Measurements from ENCODE around the gene ASPN.

GRCh38 chr9:92504881-92505280 is 22.6 kb upstream of the ASPN start:
- TF ChIP-seq POLR2A (IDR thresholded peaks at IDR 0.05) = no peak
- TF ChIP-seq, protein P1, sequence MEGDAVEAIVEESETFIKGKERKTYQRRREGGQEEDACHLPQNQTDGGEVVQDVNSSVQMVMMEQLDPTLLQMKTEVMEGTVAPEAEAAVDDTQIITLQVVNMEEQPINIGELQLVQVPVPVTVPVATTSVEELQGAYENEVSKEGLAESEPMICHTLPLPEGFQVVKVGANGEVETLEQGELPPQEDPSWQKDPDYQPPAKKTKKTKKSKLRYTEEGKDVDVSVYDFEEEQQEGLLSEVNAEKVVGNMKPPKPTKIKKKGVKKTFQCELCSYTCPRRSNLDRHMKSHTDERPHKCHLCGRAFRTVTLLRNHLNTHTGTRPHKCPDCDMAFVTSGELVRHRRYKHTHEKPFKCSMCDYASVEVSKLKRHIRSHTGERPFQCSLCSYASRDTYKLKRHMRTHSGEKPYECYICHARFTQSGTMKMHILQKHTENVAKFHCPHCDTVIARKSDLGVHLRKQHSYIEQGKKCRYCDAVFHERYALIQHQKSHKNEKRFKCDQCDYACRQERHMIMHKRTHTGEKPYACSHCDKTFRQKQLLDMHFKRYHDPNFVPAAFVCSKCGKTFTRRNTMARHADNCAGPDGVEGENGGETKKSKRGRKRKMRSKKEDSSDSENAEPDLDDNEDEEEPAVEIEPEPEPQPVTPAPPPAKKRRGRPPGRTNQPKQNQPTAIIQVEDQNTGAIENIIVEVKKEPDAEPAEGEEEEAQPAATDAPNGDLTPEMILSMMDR (IDR thresholded peaks at IDR 0.05) = no peak
- TF ChIP-seq POLR2AphosphoS5 (IDR thresholded peaks at IDR 0.05) = no peak
- no peak for TF ChIP-seq EP300 (IDR thresholded peaks at IDR 0.05; ENCODE audit: low read depth)

Data from transverse colon (tissue), 4 donors.